Pancreas (tissue), 10 donors: ENCODE data around the gene IMPG1. TPM values are rescaled to one million over a fixed set of nuclear protein-coding genes. Genes with fewer than 3 reads are reported as not detected.

Experiments
- ATAC-seq, 4 donors: fragments of 200-7000 bp; cut with Tn5 transposase; one replicate each; pipeline versions ENCODE4 v1.8.0 to v1.9.1; 2020; ENCODE audit warnings: mild to moderate bottlenecking in 4 of 4, moderate library complexity in 4 of 4
- DNase-seq, 6 donors: peaks; one replicate each; pipeline ENCODE4 v3.0.0-alpha.2; 2020
- FAIRE-seq: peaks from 2 replicates; lab custom pipeline; 2012; peaks lifted over from hg19 to GRCh38; lab: Jason Lieb, UNC
- H3K27ac ChIP-seq, 4 donors: fragments of 200-600 bp; sonication (generic); 1 replicate in 3 of 4; 2 replicates in 1 of 4; pipeline versions ENCODE4 v1.5.0 to v1.8.0; 2020
- H3K27me3 ChIP-seq, 4 donors: fragments of 200-600 bp; one replicate each; pipeline ENCODE4 v1.8.0; 2021
- H3K36me3 ChIP-seq, 3 donors: fragments of 200-600 bp; sonication (generic) in 1 of 3; one replicate each; pipeline versions ENCODE4 v1.5.0 to v1.8.0; 2020 to 2021
- H3K4me1 ChIP-seq, 3 donors: fragments of 200-600 bp; one replicate each; pipeline ENCODE4 v1.8.0; 2021
- H3K4me3 ChIP-seq, 4 donors: fragments of 200-600 bp; sonication (generic) in 2 of 4; one replicate each; pipeline versions ENCODE4 v1.5.0 to v1.8.0; 2020 to 2021
- H3K9me3 ChIP-seq, 4 donors: fragments of 200-600 bp; one replicate each; pipeline ENCODE4 v1.8.0; 2021
- CTCF ChIP-seq, 4 donors: fragments of 200-600 bp; sonication (generic) in 3 of 4; IDR thresholded peaks; one replicate each; pipeline versions ENCODE4 v1.5.0 to v1.8.0; 2021; ENCODE audit warnings: antibody characterized with exemption in 4 of 4
- WGBS, 2 donors: extraction: QIAGEN DNeasy Blood & Tissue Kit; methylation state at CpG; one replicate each; pipeline ENCODE4 v1.1.7; 2013; 5-methylcytosine and 5-hydroxymethylcytosine counted together
- intact Hi-C, 3 donors: fragments of 100-400 bp; cut with DNase I; formaldehyde crosslinking; loops; one replicate each; pipeline versions ENCODE4 v1.11.1 to v1.14.2; 2022
- polyA plus RNA-seq, 2 donors: library from polyadenylated mRNA; stranded (reverse); fragments of 200-250 nt; gene quantifications; one replicate each; pipeline ENCODE4 v1.2.3, GENCODE V29; 2013
- total RNA-seq, 6 donors: library from RNA; stranded (reverse); fragmentation: NEBNext Ultra II Directional in 4 of 6; extraction: Animal tissue kit (Norgen Biotek cat#: 25700) in 4 of 6; gene quantifications; one replicate each; pipeline versions ENCODE4 v1.2.1 to v1.2.4, GENCODE V29; 2021 to 2023
- donor health status: healthy with polysubstance abuse.
- donor health status: DM: no; HTN: no; CAD: no; lungs with moderate emphysema.
- donor health status: DM: no; HTN: no; CAD: no.
- donor health status: control.
- donor health status: control.
- donor health status: Bipolar disorder and iron deficiency.
- donor health status: DM: yes; HTN: yes; CAD: no.
- donor health status: DM: no; HTN: no; CAD: no.
- donor health status: DM: no; HTN: no; CAD: no.
- donor health status: DM: yes; HTN: yes; CAD: no.

The IMPG1 gene
- total and polyA plus RNA-seq, 8 donors, result 0.04 to 0.44 (median 0.07) TPM; not detected in 1

GRCh38 chr6:75893058-75893775, 179.2 kb downstream of the IMPG1 start:
- H3K4me1 ChIP-seq, result peaks cover 0 to 4% (median 0%) of the 10 kb centered on the region in 3 donors
- peak; percentile 71 for FAIRE-seq
- peak; percentile 34 to 64 (median 50) for TF ChIP-seq CTCF (IDR thresholded peaks at IDR 0.05)
- H3K27ac ChIP-seq, result no peak overlapping the region
- intact Hi-C loops, result no loop called here
- ATAC-seq, result peak; percentile 66 to 90 (median 82)
- no peak overlapping the region for H3K4me3 ChIP-seq
- H3K36me3 ChIP-seq, result peaks cover 0 to 11% (median 0%) of the 10 kb centered on the region in 3 donors
- WGBS, 2 donors, result 16 to 22% methylated on average over 5 of the region's 5 CpGs
- H3K27me3 ChIP-seq, result no peaks in the 10 kb centered on the region
- H3K9me3 ChIP-seq, result no peaks in the 10 kb centered on the region
- no peak for DNase-seq

- intact Hi-C loops, result no loop called here
- no peak overlapping the region for H3K27ac ChIP-seq
- ATAC-seq (no peak), FAIRE-seq (no peak), DNase-seq (no peak)
- WGBS, 2 donors, result 92 to 93% methylated on average over 8 of the region's 8 CpGs
- no peak overlapping the region for H3K4me3 ChIP-seq
- H3K27me3 ChIP-seq, result no peaks in the 10 kb centered on the region
- no peak for TF ChIP-seq CTCF (IDR thresholded peaks at IDR 0.05)
- H3K4me1 ChIP-seq, result peaks cover 0 to 4% (median 0%) of the 10 kb centered on the region in 3 donors
- no peaks in the 10 kb centered on the region for H3K9me3 ChIP-seq
- peaks cover 0 to 11% (median 0%) of the 10 kb centered on the region in 3 donors for H3K36me3 ChIP-seq
These were observed 180.1 kb downstream of the IMPG1 start for GRCh38 chr6:75892384-75892783.

- Histone ChIP-seq H3K27ac (no peak overlapping the region), H3K9me3 (no peaks in the 10 kb centered on the region), H3K36me3 (peaks cover 0 to 5% (median 0%) of the 10 kb centered on the region in 3 donors), H3K4me3 (no peak overlapping the region), H3K4me1 (peaks cover 0 to 11% (median 7%) of the 10 kb centered on the region in 3 donors), H3K27me3 (no peaks in the 10 kb centered on the region)
- FAIRE-seq (no peak), ATAC-seq (peak in 1 of 4 donors; percentile 25), DNase-seq (no peak)
- 18 to 29% methylated on average over 2 of the region's 2 CpGs for WGBS, 2 donors
- no peak for TF ChIP-seq CTCF (IDR thresholded peaks at IDR 0.05)
- intact Hi-C loops, result no loop called here
These were observed 187.6 kb downstream of the IMPG1 start for GRCh38 chr6:75884822-75885221.

- Histone ChIP-seq H3K4me1 (peaks cover 0 to 11% (median 7%) of the 10 kb centered on the region in 3 donors), H3K4me3 (no peak overlapping the region), H3K27ac (no peak overlapping the region), H3K9me3 (no peaks in the 10 kb centered on the region), H3K36me3 (peaks cover 0 to 8% (median 0%) of the 10 kb centered on the region in 3 donors), H3K27me3 (no peaks in the 10 kb centered on the region)
- intact Hi-C loops, result no loop called here
- FAIRE-seq, result no peak
- no peak for TF ChIP-seq CTCF (IDR thresholded peaks at IDR 0.05)
- no peak for DNase-seq
- no peak for ATAC-seq
- 79 to 100% methylated on average over 2 of the region's 2 CpGs for WGBS, 2 donors
These were observed 189.7 kb downstream of the IMPG1 start for GRCh38 chr6:75882734-75883133.

GRCh38 chr6:75880305-75880704, 192.2 kb downstream of the IMPG1 start:
- ATAC-seq (no peak), DNase-seq (no peak), FAIRE-seq (no peak)
- Histone ChIP-seq H3K27ac (no peak overlapping the region), H3K4me3 (no peak overlapping the region), H3K4me1 (peaks cover 0 to 11% (median 7%) of the 10 kb centered on the region in 3 donors), H3K27me3 (no peaks in the 10 kb centered on the region), H3K36me3 (peaks cover 0 to 8% (median 0%) of the 10 kb centered on the region in 3 donors), H3K9me3 (no peaks in the 10 kb centered on the region)
- no peak for TF ChIP-seq CTCF (IDR thresholded peaks at IDR 0.05)
- 97 to 98% methylated on average over 1 of the region's 1 CpG for WGBS, 2 donors
- intact Hi-C loops, result no loop called here
